Chondrocyte (in vitro differentiated cells): Measurements from ENCODE around the gene LRIT1. TPM values are rescaled to one million over a fixed set of nuclear protein-coding genes. Genes with fewer than 3 reads are reported as not detected.

Experiments used
- DNase-seq: peaks from one replicate; pipeline ENCODE4 v3.0.0; 2021; ENCODE audit warnings: mixed read lengths, low spot score
- H3K27ac Mint-ChIP-seq: one replicate; pipeline ENCODE4 v1.8.0; 2021; ENCODE audit warnings: mild to moderate bottlenecking, moderate library complexity, mixed read lengths; ENCODE audit not compliant: unreplicated experiment
- H3K27me3 Mint-ChIP-seq: 2 replicates; pipeline ENCODE4 v1.8.0; 2021; ENCODE audit warnings: low read depth, mixed read lengths
- H3K36me3 Mint-ChIP-seq: 2 replicates; pipeline ENCODE4 v1.8.0; 2021; ENCODE audit warnings: low read depth, mixed read lengths
- H3K4me1 Mint-ChIP-seq: 2 replicates; pipeline ENCODE4 v1.8.0; 2021; ENCODE audit warnings: low read depth, mild to moderate bottlenecking, mixed read lengths
- H3K4me3 Mint-ChIP-seq: one replicate; pipeline ENCODE4 v1.8.0; 2021; ENCODE audit warnings: mild to moderate bottlenecking, moderate library complexity, mixed read lengths; ENCODE audit not compliant: unreplicated experiment
- H3K9me3 Mint-ChIP-seq: 2 replicates; pipeline ENCODE4 v1.8.0; 2021; ENCODE audit warnings: low read depth, mixed read lengths
- CTCF ChIP-seq: fragments of 200-600 bp; sonication (generic); IDR thresholded peaks from 2 replicates; pipeline ENCODE4 v1.5.0; 2021; ENCODE audit warnings: antibody characterized with exemption, mild to moderate bottlenecking, moderate library complexity
- total RNA-seq: library from RNA; stranded (reverse); gene quantifications from 3 replicates; pipeline ENCODE4 v1.2.1, GENCODE V29; 2021

Gene LRIT1
- total RNA-seq, 1 donor from 2014 or later = not detected

GRCh38 chr10:84213076-84213475, 28.3 kb downstream of the LRIT1 start:
- DNase-seq = no peak
- Mint-ChIP-seq H3K27me3 (peaks cover 19% of the 10 kb centered on the region), H3K27ac (no peak overlapping the region), H3K9me3 (no peaks in the 10 kb centered on the region), H3K36me3 (no peaks in the 10 kb centered on the region), H3K4me1 (no peaks in the 10 kb centered on the region), H3K4me3 (no peak overlapping the region)
- no peak for TF ChIP-seq CTCF

GRCh38 chr10:84212014-84212413, 29.3 kb downstream of the LRIT1 start:
- H3K9me3 Mint-ChIP-seq = no peaks in the 10 kb centered on the region
- no peaks in the 10 kb centered on the region for H3K36me3 Mint-ChIP-seq
- H3K4me3 Mint-ChIP-seq = no peak overlapping the region
- peaks cover 22% of the 10 kb centered on the region for H3K27me3 Mint-ChIP-seq
- no peak for DNase-seq
- no peak for TF ChIP-seq CTCF
- H3K4me1 Mint-ChIP-seq = no peaks in the 10 kb centered on the region
- H3K27ac Mint-ChIP-seq = no peak overlapping the region

GRCh38 chr10:84211566-84211965, 29.8 kb downstream of the LRIT1 start:
- H3K27ac Mint-ChIP-seq = no peak overlapping the region
- TF ChIP-seq CTCF = no peak
- peaks cover 27% of the 10 kb centered on the region for H3K27me3 Mint-ChIP-seq
- no peak overlapping the region for H3K4me3 Mint-ChIP-seq
- H3K9me3 Mint-ChIP-seq = no peaks in the 10 kb centered on the region
- no peaks in the 10 kb centered on the region for H3K36me3 Mint-ChIP-seq
- DNase-seq = no peak
- no peaks in the 10 kb centered on the region for H3K4me1 Mint-ChIP-seq

- Mint-ChIP-seq H3K36me3 (no peaks in the 10 kb centered on the region), H3K9me3 (no peaks in the 10 kb centered on the region), H3K4me1 (no peaks in the 10 kb centered on the region), H3K4me3 (no peak overlapping the region), H3K27ac (no peak overlapping the region), H3K27me3 (peaks cover 30% of the 10 kb centered on the region)
- TF ChIP-seq CTCF = no peak
- no peak for DNase-seq
Observed at GRCh38 chr10:84208023-84208422, 33.3 kb downstream of the LRIT1 start.

GRCh38 chr10:84205853-84206525, 35.4 kb downstream of the LRIT1 start:
- Mint-ChIP-seq H3K9me3 (no peaks in the 10 kb centered on the region), H3K4me3 (no peak overlapping the region), H3K4me1 (no peaks in the 10 kb centered on the region), H3K36me3 (no peaks in the 10 kb centered on the region), H3K27ac (no peak overlapping the region), H3K27me3 (peaks cover 21% of the 10 kb centered on the region)
- peak; percentile 28 for TF ChIP-seq CTCF
- no peak for DNase-seq
